Motor neuron (in vitro differentiated cells): ENCODE measurements around the gene TRIM67. TPM values are rescaled to one million over a fixed set of nuclear protein-coding genes. Genes with fewer than 3 reads are reported as not detected.
"Not testable (repeated sequence)": the region's sequence is repeated elsewhere in the genome, so short reads cannot be mapped to it uniquely, and the experiment has no call there.

Source experiments
- ATAC-seq, 8 experiments: fragments of 200-7000 bp; cut with Tn5 transposase; replicated peaks in 6 of 8; 2 replicates each; pipeline ENCODE4 v1.8.0; 2021; ENCODE audit warnings: mild to moderate bottlenecking in 8 of 8, moderate library complexity in 8 of 8
- H3K27ac ChIP-seq, 2 donors: fragments of 250-450 bp; sonication (Bioruptor Pico); 2 replicates each; pipeline ENCODE4 v1.9.0; 2021; ENCODE audit warnings: antibody characterized with exemption in 2 of 2, mild to moderate bottlenecking in 2 of 2, moderate library complexity in 1 of 2
- H3K4me1 ChIP-seq, 2 donors: fragments of 250-450 bp; sonication (Bioruptor Pico); replicated peaks in 1 of 2; 2 replicates each; pipeline ENCODE4 v1.6.1; 2021; ENCODE audit warnings: antibody characterized with exemption in 2 of 2, mild to moderate bottlenecking in 2 of 2, moderate library complexity in 1 of 2
- H3K4me3 ChIP-seq, 5 donors: fragments of 250-450 bp; sonication (Bioruptor Pico); 2 replicates each; pipeline ENCODE4 v1.9.0; 2021; ENCODE audit warnings: antibody characterized with exemption in 5 of 5, mild to moderate bottlenecking in 5 of 5, moderate library complexity in 4 of 5
- WGBS, 10 experiments: fragments of 450-650 bp; shearing (Covaris generic); methylation state at CpG; one replicate each; pipeline ENCODE4 v1.0.0; 2022; 5-methylcytosine and 5-hydroxymethylcytosine counted together
- in situ Hi-C, 9 experiments: fragments of 400-800 bp; cut with MboI; loops; one replicate each; pipeline ENCODE4 v1.15.0; 2021; ENCODE audit warnings: low sequenced_read_pairs in 9 of 9, low pct_unique_long_range_greater_than_20kb in 2 of 9; ENCODE audit not compliant: unreplicated experiment in 9 of 9
- total RNA-seq, 8 experiments: library from RNA; unstranded; fragments of 300-600 nt; gene quantifications; 2 replicates each; pipeline versions ENCODE4 v1.2.3 to v1.2.4, GENCODE V29; 2022

The TRIM67 gene
- total RNA-seq, 8 experiments from 2014 or later = 0.18 to 21.8 (median 9.5) TPM

GRCh38 chr1:231203259-231204057 lies 41.6 kb downstream of the TRIM67 start:
- H3K27ac ChIP-seq = no peak overlapping the region
- WGBS, 10 experiments = 0 to 80% (median 49%) methylated on average over 1 to 13 of the region's 21 CpGs; no CpG with 5 or more reads in 2 of the 10 experiments
- no peak for ATAC-seq
- H3K4me3 ChIP-seq = no peak overlapping the region
- in situ Hi-C loops = loop anchor here in 4 of 9 experiments (10.0 to 25.0 kb wide), 4 partner anchors 266 to 416 kb away; no protein-coding TSS in a partner anchor
- H3K4me1 ChIP-seq = no peaks in the 10 kb centered on the region

DNA sequence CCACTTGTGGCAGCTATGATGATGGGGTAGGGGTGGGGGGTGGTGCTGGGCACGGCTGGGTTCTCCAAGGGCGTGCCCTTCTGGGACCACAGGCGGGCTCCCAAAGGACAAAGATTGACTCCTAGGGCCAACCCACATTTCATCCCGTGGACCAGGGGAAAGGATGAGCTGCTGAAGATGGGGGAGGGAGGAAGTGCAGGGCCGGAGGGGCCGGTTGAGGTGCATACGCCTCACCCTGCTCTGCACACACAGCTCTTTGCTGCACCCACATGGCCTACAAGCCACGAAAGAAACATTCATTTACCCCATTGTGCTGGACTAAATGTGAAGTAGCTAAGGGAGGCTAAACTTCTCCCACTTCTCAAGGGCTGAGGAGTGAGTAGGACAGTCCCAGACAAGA lies 45.0 kb downstream of the TRIM67 start:
- no peak overlapping the region for H3K27ac ChIP-seq
- H3K4me3 ChIP-seq = no peak overlapping the region
- peak in 6 of 8 experiments; percentile 38 to 59 (median 48) for ATAC-seq
- in situ Hi-C loops = loop anchor here in 4 of 9 experiments (10.0 to 25.0 kb wide), 4 partner anchors 270 to 420 kb away; no protein-coding TSS in a partner anchor
- H3K4me1 ChIP-seq = peaks cover 3 to 5% of the 10 kb centered on the region in 2 donors
- WGBS, 10 experiments = 50 to 100% (median 59%) methylated on average over 1 to 3 of the region's 8 CpGs; no CpG with 5 or more reads in 7 of the 10 experiments

DNA sequence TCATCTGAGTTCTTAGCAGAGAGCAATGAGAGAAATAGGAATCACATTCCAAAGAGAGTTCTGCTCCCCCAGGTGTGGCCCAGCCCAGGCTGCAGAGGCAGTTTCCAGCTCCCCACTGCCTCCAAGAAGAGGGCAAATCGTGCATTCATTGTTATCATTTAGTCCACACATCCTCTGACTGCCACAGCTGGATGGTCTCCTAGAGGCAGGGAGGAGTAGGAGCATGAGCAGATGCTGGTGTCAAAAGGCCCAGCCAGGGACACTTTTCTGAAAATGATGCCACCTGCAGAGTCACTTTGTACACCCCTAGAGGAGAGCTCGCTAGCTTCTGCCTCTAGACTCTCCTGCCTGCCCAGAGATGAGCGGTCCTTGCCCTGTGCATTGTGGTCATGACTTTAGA lies 45.6 kb downstream of the TRIM67 start:
- ATAC-seq = no peak
- in situ Hi-C loops = loop anchor here in 4 of 9 experiments (10.0 to 25.0 kb wide), 4 partner anchors 270 to 420 kb away; no protein-coding TSS in a partner anchor
- WGBS, 10 experiments = 65 to 100% (median 80%) methylated on average over 1 to 2 of the region's 3 CpGs; no CpG with 5 or more reads in 5 of the 10 experiments
- H3K4me1 ChIP-seq = peaks cover 3 to 5% of the 10 kb centered on the region in 2 donors
- no peak overlapping the region for H3K4me3 ChIP-seq
- no peak overlapping the region for H3K27ac ChIP-seq

- 69 to 93% (median 88%) methylated on average over 3 to 13 of the region's 14 CpGs; no CpG with 5 or more reads in 3 of the 10 experiments for WGBS, 10 experiments
- Histone ChIP-seq H3K4me3 (no peak overlapping the region), H3K27ac (no peak overlapping the region), H3K4me1 (peaks cover 3 to 5% of the 10 kb centered on the region in 2 donors)
- no peak for ATAC-seq
- in situ Hi-C loops = loop anchor here in 4 of 9 experiments (10.0 to 25.0 kb wide), 4 partner anchors 272 to 422 kb away; no protein-coding TSS in a partner anchor
Observed at GRCh38 chr1:231208980-231209379, 47.1 kb downstream of the TRIM67 start.

DNA sequence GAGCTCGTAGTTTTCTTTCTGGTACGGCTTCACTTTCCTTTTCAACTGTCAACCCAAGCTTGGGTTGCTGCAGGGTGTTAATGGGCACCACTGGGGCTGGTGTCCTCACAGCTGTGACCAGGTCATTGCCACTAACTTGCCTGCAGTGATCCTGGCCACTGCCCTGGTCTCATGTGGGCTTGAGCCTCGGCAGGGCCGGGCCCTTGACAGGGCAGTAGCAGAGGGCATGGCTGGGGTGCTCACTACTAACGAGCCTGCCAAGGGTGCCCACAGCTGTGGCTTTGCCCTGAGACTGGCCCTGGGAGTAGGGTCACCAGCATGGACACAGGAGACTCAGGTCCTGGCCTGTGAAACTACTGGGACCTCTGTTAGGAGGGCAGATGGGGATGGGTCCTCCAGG lies 47.7 kb downstream of the TRIM67 start:
- 58 to 100% (median 93%) methylated on average over 2 of the region's 5 CpGs; no CpG with 5 or more reads in 6 of the 10 experiments for WGBS, 10 experiments

GRCh38 chr1:231210126-231210525 lies 48.3 kb downstream of the TRIM67 start:
- 33 to 88% (median 76%) methylated on average over 2 to 4 of the region's 6 CpGs; no CpG with 5 or more reads in 7 of the 10 experiments for WGBS, 10 experiments
- in situ Hi-C loops = loop anchor here in 3 of 9 experiments (25.0 kb wide), 3 partner anchors 273 to 423 kb away; no protein-coding TSS in a partner anchor

More for the DNA sequence above, 47.7 kb downstream of the TRIM67 start:
- Histone ChIP-seq H3K4me1 (peaks cover 3 to 5% of the 10 kb centered on the region in 2 donors), H3K4me3 (no peak overlapping the region), H3K27ac (no peak overlapping the region)
- in situ Hi-C loops = loop anchor here in 4 of 9 experiments (10.0 to 25.0 kb wide), 4 partner anchors 272 to 422 kb away; no protein-coding TSS in a partner anchor
- no peak for ATAC-seq

DNA sequence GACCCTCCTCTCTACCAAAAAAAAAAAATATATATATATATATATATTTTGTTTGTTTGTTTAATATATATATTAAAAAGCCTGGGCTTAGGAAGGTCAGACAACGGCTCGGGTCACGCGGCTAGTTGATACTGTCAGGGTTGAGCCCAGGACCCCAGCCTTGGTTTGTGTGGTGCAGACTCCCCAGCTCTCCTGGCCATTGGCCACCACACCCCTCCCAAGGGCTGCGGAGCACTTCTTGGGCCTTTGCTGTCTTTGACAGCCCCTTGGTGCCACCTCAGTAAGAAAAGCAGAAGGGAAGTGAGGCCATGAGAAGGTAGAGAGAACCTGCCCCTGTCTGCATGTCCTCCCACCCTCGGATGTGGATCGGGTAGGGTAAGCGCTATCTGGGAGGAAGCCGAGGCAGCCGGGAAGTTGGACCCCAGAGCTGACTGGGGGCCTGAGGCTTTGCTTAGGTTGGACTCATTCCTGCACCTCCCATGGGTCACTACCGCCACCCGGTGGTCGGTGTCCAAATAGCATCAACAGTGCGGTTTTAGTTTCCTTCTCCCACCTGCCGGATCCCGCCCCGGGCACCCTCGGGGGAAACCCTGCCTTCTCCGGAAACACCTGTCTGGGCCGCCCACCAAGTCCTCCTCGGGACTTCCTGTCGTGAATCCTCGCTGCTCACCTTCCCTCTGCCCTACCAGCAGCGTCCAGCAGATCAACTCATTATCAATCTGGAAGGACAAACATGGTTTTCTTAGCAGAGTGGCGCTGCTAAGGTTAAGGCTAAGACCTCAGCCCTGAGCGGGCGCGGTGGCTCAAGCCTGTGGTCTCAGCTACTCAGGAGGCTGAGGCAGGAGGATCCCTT lies 49.4 kb downstream of the TRIM67 start:
- Histone ChIP-seq H3K4me1 (peaks cover 10 to 11% of the 10 kb centered on the region in 2 donors), H3K27ac (no peak overlapping the region), H3K4me3 (peak overlapping the region in 4 of 5 donors; percentile 6 to 29 (median 23))
- in situ Hi-C loops = loop anchor here in 3 of 9 experiments (25.0 kb wide), 3 partner anchors 274 to 424 kb away; no protein-coding TSS in a partner anchor
- peak; percentile 83 to 97 (median 88) for ATAC-seq
- 0 to 100% (median 31%) methylated on average over 1 to 18 of the region's 28 CpGs; no CpG with 5 or more reads in 2 of the 10 experiments for whole genome bisulfite sequencing, 10 experiments

More at GRCh38 chr1:231210126-231210525, 48.3 kb downstream of the TRIM67 start:
- H3K27ac ChIP-seq = no peak overlapping the region
- no peak for ATAC-seq
- H3K4me1 ChIP-seq = peaks cover 3 to 5% of the 10 kb centered on the region in 2 donors
- H3K4me3 ChIP-seq = no peak overlapping the region

GRCh38 chr1:231212301-231212700 lies 50.4 kb downstream of the TRIM67 start:
- WGBS, 10 experiments = 20 to 100% (median 36%) methylated on average over 1 to 5 of the region's 5 CpGs; no CpG with 5 or more reads in 2 of the 10 experiments
- peaks cover 15 to 17% of the 10 kb centered on the region in 2 donors for H3K4me1 ChIP-seq
- H3K4me3 ChIP-seq, ATAC-seq, H3K27ac ChIP-seq: not testable (repeated sequence)
- in situ Hi-C loops = loop anchor here in 3 of 9 experiments (25.0 kb wide), 3 partner anchors 275 to 425 kb away; no protein-coding TSS in a partner anchor

DNA sequence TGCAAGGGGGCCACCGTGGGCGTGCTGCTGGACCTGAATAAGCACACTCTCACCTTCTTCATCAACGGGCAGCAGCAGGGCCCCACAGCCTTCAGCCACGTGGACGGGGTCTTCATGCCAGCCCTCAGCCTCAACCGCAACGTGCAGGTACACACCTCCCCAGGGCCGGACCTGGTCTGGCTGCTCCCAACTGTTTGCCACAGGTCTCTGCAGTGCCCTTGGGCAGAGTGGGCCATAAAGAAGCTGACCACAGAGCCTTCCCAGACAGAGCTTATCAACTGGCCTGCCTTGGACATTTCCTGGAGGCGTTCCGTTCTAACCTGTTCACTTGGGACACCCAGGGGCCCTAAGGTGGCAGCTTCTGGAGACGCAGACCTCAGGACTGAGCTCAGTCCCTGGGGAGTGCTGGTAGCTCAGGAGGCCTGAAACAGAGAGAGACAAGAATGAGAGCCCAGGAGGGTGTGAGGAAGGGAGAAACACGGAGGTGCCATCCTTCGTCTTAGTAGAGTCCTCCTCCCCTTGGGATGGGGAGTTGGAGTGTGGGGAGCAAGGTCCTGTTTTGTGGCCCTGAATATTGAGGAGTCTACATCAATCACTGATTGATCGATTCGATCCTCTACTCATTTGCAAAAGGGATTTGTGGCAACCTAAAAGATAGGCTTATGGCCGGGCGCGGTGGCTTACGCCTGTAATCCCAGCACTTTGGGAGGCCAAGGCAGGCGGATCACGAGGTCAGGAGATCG lies 52.1 kb downstream of the TRIM67 start:
- 67 to 95% (median 90%) methylated on average over 2 to 11 of the region's 22 CpGs; no CpG with 5 or more reads in 4 of the 10 experiments for WGBS, 10 experiments
- in situ Hi-C loops = loop anchor here in 3 of 9 experiments (25.0 kb wide), 3 partner anchors 277 to 427 kb away; no protein-coding TSS in a partner anchor
- no peak overlapping the region for H3K4me3 ChIP-seq

DNA sequence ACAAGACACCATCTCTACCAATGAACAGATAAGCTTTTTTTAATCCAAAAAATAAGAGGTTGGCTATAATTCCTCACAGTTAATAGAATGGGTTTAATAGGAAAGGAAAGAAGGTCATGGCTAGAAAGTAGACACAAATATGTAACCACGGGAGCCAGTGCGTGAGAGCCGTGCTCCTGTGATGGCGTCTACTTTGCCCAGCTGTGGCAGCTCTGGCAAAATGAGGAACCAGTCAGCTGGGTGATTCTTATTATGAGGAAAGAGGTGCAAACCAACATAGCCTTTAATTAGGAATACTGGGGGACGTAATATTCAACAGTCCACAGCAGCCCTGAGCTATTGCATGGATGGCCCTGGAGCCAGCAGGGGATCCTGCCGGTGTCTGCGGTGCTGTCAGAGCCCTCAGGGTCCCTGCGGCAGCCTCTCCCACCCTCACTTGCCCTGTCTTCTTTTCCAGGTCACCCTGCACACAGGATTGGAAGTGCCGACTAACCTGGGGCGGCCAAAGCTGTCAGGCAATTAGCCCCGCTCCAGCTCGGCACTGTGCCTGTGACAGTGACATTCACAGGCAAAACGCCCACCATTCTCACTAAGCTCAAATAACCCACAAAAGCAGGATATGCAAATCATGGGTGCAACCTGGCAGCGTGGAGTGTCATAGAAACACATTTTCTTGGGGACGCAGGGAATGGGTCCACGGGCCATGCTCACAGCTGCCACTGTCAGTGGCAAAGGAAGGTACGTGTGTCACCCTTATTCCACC lies 53.2 kb downstream of the TRIM67 start:
- WGBS, 10 experiments = 41 to 85% (median 67%) methylated on average over 2 to 15 of the region's 17 CpGs; no CpG with 5 or more reads in 1 of the 10 experiments
- Histone ChIP-seq H3K27ac (no peak overlapping the region), H3K4me3 (no peak overlapping the region), H3K4me1 (peaks cover 15 to 17% of the 10 kb centered on the region in 2 donors)
- no peak for ATAC-seq
- in situ Hi-C loops = loop anchor here in 3 of 9 experiments (25.0 kb wide), 3 partner anchors 278 to 428 kb away; no protein-coding TSS in a partner anchor

More for the DNA sequence above, 52.1 kb downstream of the TRIM67 start:
- H3K4me1 ChIP-seq = peaks cover 15 to 17% of the 10 kb centered on the region in 2 donors
- no peak for ATAC-seq
- H3K27ac ChIP-seq = no peak overlapping the region
